ENCODE measurements around the gene POU6F2. TPM values are rescaled to one million over a fixed set of nuclear protein-coding genes. Genes with fewer than 3 reads are reported as not detected.
A peak's percentile ranks its signal among the peaks of the same experiment; 100 is the strongest.

The POU6F2 gene
- total and polyA plus RNA-seq, 2 donors from 2014 or later, result 0.47 TPM; not detected in 1

DNA sequence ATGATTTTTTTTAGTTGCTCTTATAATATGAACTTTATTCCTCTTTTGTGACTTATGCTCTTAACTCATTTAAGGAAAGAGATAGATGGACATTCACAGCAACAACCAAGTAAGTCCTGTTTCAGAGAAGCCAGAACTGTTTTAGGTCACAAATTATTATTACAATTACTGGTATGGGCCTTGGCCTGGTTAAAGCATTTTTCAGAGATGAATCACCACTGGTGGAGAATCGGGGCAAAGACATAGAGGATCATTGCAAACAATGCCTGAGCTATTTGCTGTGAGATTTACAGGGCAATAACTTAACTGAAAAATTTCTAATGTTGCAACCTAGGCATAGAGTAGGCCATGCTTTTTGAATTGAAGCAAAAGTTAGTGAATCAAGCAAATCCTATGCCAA lies 450.5 kb downstream of the POU6F2 start:
- Histone ChIP-seq H3K27ac (ENCODE audit: low read depth in 2 of 2, low read length in 2 of 2) (no peak overlapping the region), H3K9me3 (ENCODE audit: control insufficient read depth in 2 of 3, insufficient read depth in 1 of 3, low read length in 3 of 3) (no peaks in the 10 kb centered on the region), H3K4me3 (ENCODE audit: low read length in 3 of 3) (no peak overlapping the region), H3K36me3 (ENCODE audit: control insufficient read depth in 2 of 3, insufficient read depth in 3 of 3, low read length in 3 of 3) (no peaks in the 10 kb centered on the region), H3K9ac (ENCODE audit: low read length in 3 of 3) (no peak overlapping the region), H3K4me1 (ENCODE audit: control insufficient read depth in 2 of 3, insufficient read depth in 2 of 3, low read depth in 1 of 3, low read length in 3 of 3) (no peaks in the 10 kb centered on the region), H3K27me3 (ENCODE audit: control insufficient read depth, insufficient read depth, low read length) (no peaks in the 10 kb centered on the region)
- DNase-seq, result no peak
- FAIRE-seq, result no peak
- TF ChIP-seq CTCF (IDR thresholded peaks at IDR 0.05; ENCODE audit: borderline replicate concordance, extremely low read depth, insufficient read depth), result no peak
- intact Hi-C loops (cut with DNase I), result no loop called here

DNA sequence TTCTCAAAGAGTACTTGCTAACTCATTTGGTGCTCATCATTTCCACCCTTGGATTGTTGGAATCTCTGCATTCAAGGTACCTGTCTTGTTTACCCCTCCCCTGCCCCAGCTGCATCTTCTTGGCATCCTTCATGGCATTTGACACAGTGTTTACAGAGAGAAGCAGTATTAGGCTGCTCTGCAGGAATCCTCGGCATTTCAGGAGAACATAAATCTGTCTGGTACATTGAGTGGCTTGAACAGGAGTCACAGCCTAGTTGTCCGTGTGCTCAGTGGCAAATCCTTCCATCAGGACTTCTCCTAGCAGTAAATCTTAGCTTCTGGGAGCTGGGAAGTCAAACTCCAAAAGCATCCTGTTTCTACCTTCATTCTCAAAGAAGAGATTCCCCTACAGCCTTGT lies 451.7 kb downstream of the POU6F2 start:
- FAIRE-seq (no peak), DNase-seq (peak in 2 of 5 donors; percentile 9 to 70)

GRCh38 chr7:39430441-39430840 lies 452.7 kb downstream of the POU6F2 start:
- H3K36me3 ChIP-seq (ENCODE audit: control insufficient read depth in 2 of 3, insufficient read depth in 3 of 3, low read length in 3 of 3), result no peaks in the 10 kb centered on the region
- H3K9me3 ChIP-seq (ENCODE audit: control insufficient read depth in 2 of 3, insufficient read depth in 1 of 3, low read length in 3 of 3), result no peaks in the 10 kb centered on the region
- no peaks in the 10 kb centered on the region for H3K4me1 ChIP-seq (ENCODE audit: control insufficient read depth in 2 of 3, insufficient read depth in 2 of 3, low read depth in 1 of 3, low read length in 3 of 3)
- intact Hi-C loops (cut with DNase I), result no loop called here
- H3K27ac ChIP-seq (ENCODE audit: low read depth in 2 of 2, low read length in 2 of 2), result no peak overlapping the region
- H3K9ac ChIP-seq (ENCODE audit: low read length in 3 of 3), result no peak overlapping the region
- H3K27me3 ChIP-seq (ENCODE audit: control insufficient read depth, insufficient read depth, low read length), result no peaks in the 10 kb centered on the region
- DNase-seq, result no peak
- FAIRE-seq, result no peak
- H3K4me3 ChIP-seq (ENCODE audit: low read length in 3 of 3), result no peak overlapping the region
- TF ChIP-seq CTCF (IDR thresholded peaks at IDR 0.05; ENCODE audit: borderline replicate concordance, extremely low read depth, insufficient read depth), result no peak

More for the DNA sequence above, 451.7 kb downstream of the POU6F2 start:
- TF ChIP-seq CTCF (IDR thresholded peaks at IDR 0.05; ENCODE audit: borderline replicate concordance, extremely low read depth, insufficient read depth), result no peak
- intact Hi-C loops (cut with DNase I), result no loop called here
- Histone ChIP-seq H3K9ac (ENCODE audit: low read length in 3 of 3) (no peak overlapping the region), H3K36me3 (ENCODE audit: control insufficient read depth in 2 of 3, insufficient read depth in 3 of 3, low read length in 3 of 3) (no peaks in the 10 kb centered on the region), H3K4me1 (ENCODE audit: control insufficient read depth in 2 of 3, insufficient read depth in 2 of 3, low read depth in 1 of 3, low read length in 3 of 3) (no peaks in the 10 kb centered on the region), H3K27ac (ENCODE audit: low read depth in 2 of 2, low read length in 2 of 2) (no peak overlapping the region), H3K9me3 (ENCODE audit: control insufficient read depth in 2 of 3, insufficient read depth in 1 of 3, low read length in 3 of 3) (no peaks in the 10 kb centered on the region), H3K27me3 (ENCODE audit: control insufficient read depth, insufficient read depth, low read length) (no peaks in the 10 kb centered on the region), H3K4me3 (ENCODE audit: low read length in 3 of 3) (no peak overlapping the region)

Data from kidney (tissue), 14 donors.